ENCODE results near the gene NR6A1. TPM values are rescaled to one million over a fixed set of nuclear protein-coding genes. Genes with fewer than 3 reads are reported as not detected.

Gene NR6A1
- total RNA-seq, 1 experiment from 2014 or later, result 6.7 TPM

- no peak overlapping the region for H3K27ac Mint-ChIP-seq (ENCODE audit: unreplicated experiment)
- no TSS peak for BruUV-seq (replicated peaks)
- intact Hi-C loops (cut with micrococcal nuclease; ENCODE audit: unreplicated experiment), result no loop called here
- H3K4me3 Mint-ChIP-seq (ENCODE audit: low read depth, unreplicated experiment), result no peak overlapping the region
- no peaks in the 10 kb centered on the region for H3K9me3 Mint-ChIP-seq (ENCODE audit: low read depth, unreplicated experiment)
- no peak for TF ChIP-seq CTCF (IDR thresholded peaks at IDR 0.05; ENCODE audit: unreplicated experiment)
- DNase-seq, result no peak
- no peaks in the 10 kb centered on the region for H3K27me3 Mint-ChIP-seq (ENCODE audit: unreplicated experiment)
- no peaks in the 10 kb centered on the region for H3K36me3 Mint-ChIP-seq (ENCODE audit: insufficient read depth, unreplicated experiment)
- CTCF ChIA-PET, result interaction anchor here (0.5 kb wide), 1 partner anchor 10 kb away, joined by 4 read pairs; no protein-coding TSS in a partner anchor
- peaks cover 11% of the 10 kb centered on the region for H3K4me1 Mint-ChIP-seq (ENCODE audit: low read depth, unreplicated experiment)
Measured at GRCh38 chr9:124557895-124558294, 213.2 kb downstream of the NR6A1 start.

GRCh38 chr9:124555043-124555442 is 216.1 kb downstream of the NR6A1 start:
- CTCF ChIA-PET, result no interaction called here
- no peak for DNase-seq
- BruUV-seq (replicated peaks), result no TSS peak
- Mint-ChIP-seq H3K4me1 (ENCODE audit: low read depth, unreplicated experiment) (peaks cover 4% of the 10 kb centered on the region), H3K36me3 (ENCODE audit: insufficient read depth, unreplicated experiment) (no peaks in the 10 kb centered on the region), H3K27me3 (ENCODE audit: unreplicated experiment) (no peaks in the 10 kb centered on the region), H3K9me3 (ENCODE audit: low read depth, unreplicated experiment) (no peaks in the 10 kb centered on the region), H3K27ac (ENCODE audit: unreplicated experiment) (no peak overlapping the region), H3K4me3 (ENCODE audit: low read depth, unreplicated experiment) (no peak overlapping the region)
- intact Hi-C loops (cut with micrococcal nuclease; ENCODE audit: unreplicated experiment), result no loop called here
- no peak for TF ChIP-seq CTCF (IDR thresholded peaks at IDR 0.05; ENCODE audit: unreplicated experiment)

GRCh38 chr9:124553738-124554137 is 217.4 kb downstream of the NR6A1 start:
- Mint-ChIP-seq H3K4me3 (ENCODE audit: low read depth, unreplicated experiment) (no peak overlapping the region), H3K4me1 (ENCODE audit: low read depth, unreplicated experiment) (no peaks in the 10 kb centered on the region), H3K27me3 (ENCODE audit: unreplicated experiment) (no peaks in the 10 kb centered on the region), H3K27ac (ENCODE audit: unreplicated experiment) (no peak overlapping the region), H3K36me3 (ENCODE audit: insufficient read depth, unreplicated experiment) (peaks cover 3% of the 10 kb centered on the region), H3K9me3 (ENCODE audit: low read depth, unreplicated experiment) (no peaks in the 10 kb centered on the region)
- CTCF ChIA-PET, result no interaction called here
- no TSS peak for BruUV-seq (replicated peaks)
- intact Hi-C loops (cut with micrococcal nuclease; ENCODE audit: unreplicated experiment), result loop anchor here (2.0 to 5.0 kb wide), 2 partner anchors 63 to 199 kb away; no protein-coding TSS in a partner anchor
- TF ChIP-seq CTCF (IDR thresholded peaks at IDR 0.05; ENCODE audit: unreplicated experiment), result no peak
- no peak for DNase-seq

DNA sequence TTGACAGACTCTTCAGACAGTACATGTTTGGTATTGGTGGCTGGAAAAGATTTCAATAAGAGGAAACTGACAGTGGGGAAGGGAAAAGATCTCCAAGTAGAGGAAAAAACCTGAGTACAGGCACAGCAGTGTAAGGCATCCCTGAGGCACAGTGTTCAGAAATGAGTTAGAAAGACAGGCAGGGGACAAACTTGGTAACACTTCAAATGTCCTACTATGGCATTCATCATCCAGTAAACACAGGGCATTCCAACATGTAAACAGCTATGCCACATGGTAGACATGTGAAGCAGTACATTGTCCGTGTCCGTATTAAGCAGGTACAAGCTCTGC is 218.9 kb downstream of the NR6A1 start:
- Mint-ChIP-seq H3K27me3 (ENCODE audit: unreplicated experiment) (no peaks in the 10 kb centered on the region), H3K4me3 (ENCODE audit: low read depth, unreplicated experiment) (no peak overlapping the region), H3K9me3 (ENCODE audit: low read depth, unreplicated experiment) (no peaks in the 10 kb centered on the region), H3K4me1 (ENCODE audit: low read depth, unreplicated experiment) (no peaks in the 10 kb centered on the region), H3K36me3 (ENCODE audit: insufficient read depth, unreplicated experiment) (peaks cover 5% of the 10 kb centered on the region), H3K27ac (ENCODE audit: unreplicated experiment) (no peak overlapping the region)
- CTCF ChIA-PET, result interaction anchor here (1.0 to 1.6 kb wide), 7 partner anchors 23 to 301 kb away, joined by 3 to 18 read pairs (median 4); partner anchors contain the start of gene WDR38
- no peak for DNase-seq
- intact Hi-C loops (cut with micrococcal nuclease; ENCODE audit: unreplicated experiment), result loop anchor here (2.0 to 5.0 kb wide), 2 partner anchors 65 to 200 kb away; no protein-coding TSS in a partner anchor
- no peak for TF ChIP-seq CTCF (IDR thresholded peaks at IDR 0.05; ENCODE audit: unreplicated experiment)
- no TSS peak for BruUV-seq (replicated peaks)

Data from Calu3 (cell line).